MM.1S (cell line): ENCODE measurements around the gene CD226.

Experiments used
- DNase-seq: peaks from one replicate; pipeline ENCODE4 v3.0.0-alpha.2; 2015
- H2AFZ ChIP-seq: fragments of 300-600 bp; sonication (generic); 2 replicates; pipeline ENCODE4 v1.6.0; 2016; ENCODE audit warnings: antibody characterized with exemption, low read length
- H3F3A ChIP-seq: fragments of 300-600 bp; sonication (generic); 2 replicates; pipeline ENCODE4 v1.6.1; 2016; ENCODE audit warnings: mild to moderate bottlenecking, antibody characterized with exemption, low read length, moderate library complexity, mixed read lengths; ENCODE audit not compliant: insufficient read depth
- H3K27ac ChIP-seq: fragments of 300-600 bp; sonication (generic); 2 replicates; pipeline ENCODE4 v1.5.1; 2016; ENCODE audit warnings: mild to moderate bottlenecking, low read length
- H3K27me3 ChIP-seq: fragments of 300-600 bp; sonication (generic); replicated peaks from 2 replicates; pipeline ENCODE4 v1.6.0; 2016; ENCODE audit warnings: low read length; ENCODE audit not compliant: insufficient read depth
- H3K36me3 ChIP-seq: fragments of 300-600 bp; sonication (generic); replicated peaks from 2 replicates; pipeline ENCODE4 v1.6.1; 2016; ENCODE audit warnings: mild to moderate bottlenecking, low read length, mixed read lengths; ENCODE audit not compliant: insufficient read depth
- H3K4me1 ChIP-seq: fragments of 300-600 bp; sonication (generic); 2 replicates; pipeline ENCODE4 v1.6.1; 2016; ENCODE audit warnings: low read length, mixed read lengths
- H3K4me2 ChIP-seq: fragments of 300-600 bp; sonication (generic); 2 replicates; pipeline ENCODE4 v1.6.0; 2016; ENCODE audit warnings: low read depth, low read length
- H3K4me3 ChIP-seq: fragments of 300-600 bp; sonication (generic); 2 replicates; pipeline ENCODE4 v1.5.1; 2016; ENCODE audit warnings: low read length, mixed read lengths
- H3K79me2 ChIP-seq: fragments of 300-600 bp; sonication (generic); 2 replicates; pipeline ENCODE4 v1.6.1; 2016; ENCODE audit warnings: mixed run types, low read length, mixed read lengths
- H3K9ac ChIP-seq: fragments of 300-600 bp; sonication (generic); 2 replicates; pipeline ENCODE4 v1.6.1; 2016; ENCODE audit warnings: low read length, mixed read lengths
- H3K9me2 ChIP-seq: fragments of 300-600 bp; sonication (generic); replicated peaks from 2 replicates; pipeline ENCODE4 v1.6.1; 2016; ENCODE audit warnings: mild to moderate bottlenecking, low read length, mixed read lengths; ENCODE audit not compliant: insufficient read depth
- H3K9me3 ChIP-seq: fragments of 300-600 bp; sonication (generic); replicated peaks from 2 replicates; pipeline ENCODE4 v1.6.1; 2016; ENCODE audit warnings: mild to moderate bottlenecking, low read length, mixed read lengths; ENCODE audit not compliant: insufficient read depth
- H4K20me1 ChIP-seq: fragments of 300-600 bp; sonication (generic); 2 replicates; pipeline ENCODE4 v1.6.1; 2016; ENCODE audit warnings: mild to moderate bottlenecking, low read length, moderate library complexity, mixed read lengths; ENCODE audit not compliant: insufficient read depth
- EZH2 ChIP-seq: fragments of 300-600 bp; sonication (generic); optimal IDR thresholded peaks from 2 replicates; pipeline ENCODE3; 2017; ENCODE audit warnings: low read depth, mild to moderate bottlenecking, antibody characterized with exemption, low read length, mixed read lengths
- EZH2phosphoT487 ChIP-seq: fragments of 300-600 bp; sonication (generic); IDR thresholded peaks from 2 replicates; pipeline ENCODE4 v1.6.1; 2018; ENCODE audit warnings: antibody characterized with exemption, low read length
- TF ChIP-seq, protein P1 (sequence below): fragments of 300-600 bp; sonication (generic); IDR thresholded peaks from 2 replicates; pipeline ENCODE4 v1.5.1; 2016; ENCODE audit warnings: antibody characterized with exemption, low read length, mixed read lengths

CD226 gene

GRCh38 chr18:69934601-69935265, 12.9 kb downstream of the CD226 start:
- no peak overlapping the region for H3K4me2 ChIP-seq
- TF ChIP-seq EZH2phosphoT487 (no peak), EZH2 (no peak)
- TF ChIP-seq, protein P1, sequence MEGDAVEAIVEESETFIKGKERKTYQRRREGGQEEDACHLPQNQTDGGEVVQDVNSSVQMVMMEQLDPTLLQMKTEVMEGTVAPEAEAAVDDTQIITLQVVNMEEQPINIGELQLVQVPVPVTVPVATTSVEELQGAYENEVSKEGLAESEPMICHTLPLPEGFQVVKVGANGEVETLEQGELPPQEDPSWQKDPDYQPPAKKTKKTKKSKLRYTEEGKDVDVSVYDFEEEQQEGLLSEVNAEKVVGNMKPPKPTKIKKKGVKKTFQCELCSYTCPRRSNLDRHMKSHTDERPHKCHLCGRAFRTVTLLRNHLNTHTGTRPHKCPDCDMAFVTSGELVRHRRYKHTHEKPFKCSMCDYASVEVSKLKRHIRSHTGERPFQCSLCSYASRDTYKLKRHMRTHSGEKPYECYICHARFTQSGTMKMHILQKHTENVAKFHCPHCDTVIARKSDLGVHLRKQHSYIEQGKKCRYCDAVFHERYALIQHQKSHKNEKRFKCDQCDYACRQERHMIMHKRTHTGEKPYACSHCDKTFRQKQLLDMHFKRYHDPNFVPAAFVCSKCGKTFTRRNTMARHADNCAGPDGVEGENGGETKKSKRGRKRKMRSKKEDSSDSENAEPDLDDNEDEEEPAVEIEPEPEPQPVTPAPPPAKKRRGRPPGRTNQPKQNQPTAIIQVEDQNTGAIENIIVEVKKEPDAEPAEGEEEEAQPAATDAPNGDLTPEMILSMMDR, result no peak
- no peak for DNase-seq
- no peak overlapping the region for H3K27ac ChIP-seq
- H4K20me1 ChIP-seq, result no peaks in the 10 kb centered on the region
- no peaks in the 10 kb centered on the region for H3K9me2 ChIP-seq
- H3K4me1 ChIP-seq, result no peaks in the 10 kb centered on the region
- H3F3A ChIP-seq, result no peaks in the 10 kb centered on the region
- H3K9me3 ChIP-seq, result no peaks in the 10 kb centered on the region
- H3K27me3 ChIP-seq, result no peaks in the 10 kb centered on the region
- no peaks in the 10 kb centered on the region for H3K79me2 ChIP-seq
- no peak overlapping the region for H3K4me3 ChIP-seq
- no peak overlapping the region for H2AFZ ChIP-seq
- no peak overlapping the region for H3K9ac ChIP-seq
- no peaks in the 10 kb centered on the region for H3K36me3 ChIP-seq

DNA sequence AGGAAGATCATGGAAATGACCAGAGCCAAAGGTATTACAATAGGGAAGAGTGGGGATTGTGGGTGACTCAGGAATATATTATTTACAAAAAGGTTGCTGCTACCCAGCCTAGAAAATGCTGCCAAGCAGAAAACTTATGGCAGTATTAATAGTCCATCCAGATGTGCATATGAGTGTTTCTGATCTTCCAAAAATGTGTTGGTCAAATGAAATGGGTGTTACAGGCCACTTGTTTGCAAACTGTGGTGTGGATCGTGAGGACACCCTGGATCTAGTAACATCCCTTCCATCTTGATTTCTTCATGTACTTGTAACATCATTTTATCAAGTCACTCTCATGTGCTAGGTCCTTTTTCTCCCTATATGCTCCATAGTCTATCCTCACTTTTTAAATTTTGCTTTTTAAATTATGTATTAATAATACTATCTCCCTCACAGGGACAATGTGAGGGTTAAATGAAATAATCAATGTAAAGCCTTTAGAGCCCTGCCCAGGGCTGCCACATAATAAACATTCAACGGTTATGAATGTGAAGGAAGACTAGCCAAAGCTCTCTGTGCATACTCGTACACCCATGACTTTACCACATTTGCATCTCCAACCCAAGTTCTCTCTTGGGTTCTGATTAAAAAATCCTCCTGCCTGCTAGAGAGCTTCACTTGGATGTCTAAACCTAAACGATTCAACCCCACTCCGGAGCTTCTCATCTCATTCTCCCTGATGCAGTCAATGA, 18.5 kb downstream of the CD226 start:
- Histone ChIP-seq H3K79me2 (no peaks in the 10 kb centered on the region), H3K27ac (no peak overlapping the region), H4K20me1 (no peaks in the 10 kb centered on the region), H3K9me2 (no peaks in the 10 kb centered on the region), H3K36me3 (no peaks in the 10 kb centered on the region), H3K4me2 (no peak overlapping the region), H3K9me3 (no peaks in the 10 kb centered on the region), H3K4me1 (no peaks in the 10 kb centered on the region), H3K27me3 (no peaks in the 10 kb centered on the region), H2AFZ (no peak overlapping the region), H3K9ac (no peak overlapping the region), H3F3A (no peaks in the 10 kb centered on the region), H3K4me3 (no peak overlapping the region)
- TF ChIP-seq EZH2phosphoT487, result no peak
- TF ChIP-seq, protein P1, result no peak
- TF ChIP-seq EZH2, result no peak
- DNase-seq, result no peak

- TF ChIP-seq EZH2phosphoT487, result no peak
- TF ChIP-seq, protein P1, result no peak
- TF ChIP-seq EZH2, result no peak
- no peaks in the 10 kb centered on the region for H3K27me3 ChIP-seq
- H3K9ac ChIP-seq, result no peak overlapping the region
- no peak overlapping the region for H3K4me2 ChIP-seq
- H3K27ac ChIP-seq, result no peak overlapping the region
- no peak overlapping the region for H3K4me3 ChIP-seq
- no peak for DNase-seq
- H2AFZ ChIP-seq, result no peak overlapping the region
- H3F3A ChIP-seq, result no peaks in the 10 kb centered on the region
- no peaks in the 10 kb centered on the region for H3K36me3 ChIP-seq
- no peaks in the 10 kb centered on the region for H3K4me1 ChIP-seq
- no peaks in the 10 kb centered on the region for H3K9me2 ChIP-seq
- no peaks in the 10 kb centered on the region for H3K79me2 ChIP-seq
- H4K20me1 ChIP-seq, result no peaks in the 10 kb centered on the region
- no peaks in the 10 kb centered on the region for H3K9me3 ChIP-seq
These were observed 31.3 kb downstream of the CD226 start for GRCh38 chr18:69916412-69916811.
